NB4 (cell line): ENCODE results near the gene AATK.
"Not testable (repeated sequence)": the region's sequence is repeated elsewhere in the genome, so short reads cannot be mapped to it uniquely, and the experiment has no call there.

Experiments
- DNase-seq: peaks from one replicate; pipeline ENCODE4 v3.0.0; 2010; ENCODE audit warnings: low read depth
- H3K4me3 ChIP-seq: one replicate; pipeline ENCODE4 v1.5.1; 2011; ENCODE audit warnings: mild to moderate bottlenecking, low read depth, low read length, moderate library complexity
- CTCF ChIP-seq: IDR thresholded peaks from one replicate; pipeline ENCODE4 v1.5.1; 2012; ENCODE audit warnings: low read depth, low read length
- MAX ChIP-seq: IDR thresholded peaks from 2 replicates; pipeline ENCODE4 v1.6.1; 2011; ENCODE audit warnings: low read depth, low read length
- MYC ChIP-seq: IDR thresholded peaks from 2 replicates; pipeline ENCODE4 v1.6.1; 2011; ENCODE audit warnings: low read depth, low read length
- POLR2A ChIP-seq: IDR thresholded peaks from 2 replicates; pipeline ENCODE4 v1.6.1; 2011; ENCODE audit warnings: mild to moderate bottlenecking; ENCODE audit not compliant: insufficient read length; ENCODE audit errors: extremely low read depth

AATK gene

GRCh38 chr17:81158688-81159590 lies 7.1 kb downstream of the AATK start:
- no peak for DNase-seq

GRCh38 chr17:81157848-81158687 lies 8.0 kb downstream of the AATK start:
- TF ChIP-seq POLR2A (no peak), MYC (no peak), CTCF (no peak), MAX (no peak)
- no peak overlapping the region for H3K4me3 ChIP-seq
- DNase-seq: no peak

More at GRCh38 chr17:81158688-81159590, 7.1 kb downstream of the AATK start:
- TF ChIP-seq CTCF: no peak
- TF ChIP-seq MYC: no peak
- no peak for TF ChIP-seq POLR2A
- TF ChIP-seq MAX: no peak
- H3K4me3 ChIP-seq: no peak overlapping the region

- DNase-seq: no peak
- TF ChIP-seq MAX (no peak), CTCF (no peak), MYC (no peak), POLR2A (no peak)
- no peak overlapping the region for H3K4me3 ChIP-seq
Measured at GRCh38 chr17:81156866-81157805, 8.9 kb downstream of the AATK start.

GRCh38 chr17:81154961-81155360 lies 11.1 kb downstream of the AATK start:
- no peak for TF ChIP-seq MAX
- no peak for TF ChIP-seq POLR2A
- TF ChIP-seq CTCF: no peak
- TF ChIP-seq MYC: no peak
- no peak overlapping the region for H3K4me3 ChIP-seq
- peak; percentile 56 for DNase-seq

- not testable (repeated sequence) for DNase-seq
Measured at GRCh38 chr17:81154016-81154415, 12.0 kb downstream of the AATK start.

More at GRCh38 chr17:81154016-81154415, 12.0 kb downstream of the AATK start:
- not testable (repeated sequence) for H3K4me3 ChIP-seq
